DMS 273 treated with DMSO at 0.1 percent for 48 hours (cell line): ENCODE measurements around the gene PDE11A.
A peak's percentile ranks its signal among the peaks of the same experiment; 100 is the strongest.

Experiments
- DNase-seq: peaks from one replicate; lab custom pipeline; 2025; lab: John Stamatoyannopoulos, UW

PDE11A gene

GRCh38 chr2:177758591-177759371 is 313.8 kb downstream of the PDE11A start:
- peak; percentile 31 for DNase-seq

GRCh38 chr2:177756336-177756735 is 316.2 kb downstream of the PDE11A start:
- no peak for DNase-seq

GRCh38 chr2:177754492-177754873 is 318.1 kb downstream of the PDE11A start:
- DNase-seq = no peak

- peak; percentile 89 for DNase-seq
These were observed 318.7 kb downstream of the PDE11A start for GRCh38 chr2:177753682-177754491.

GRCh38 chr2:177748360-177748759 is 324.2 kb downstream of the PDE11A start:
- DNase-seq = no peak

GRCh38 chr2:177747384-177747783 is 325.2 kb downstream of the PDE11A start:
- no peak for DNase-seq

- no peak for DNase-seq
These were observed 326.2 kb downstream of the PDE11A start for GRCh38 chr2:177746358-177746757.

- no peak for DNase-seq
These were observed 327.0 kb downstream of the PDE11A start for GRCh38 chr2:177745531-177745930.

- no peak for DNase-seq
These were observed 329.7 kb downstream of the PDE11A start for GRCh38 chr2:177742851-177743250.

GRCh38 chr2:177741866-177742265 is 330.7 kb downstream of the PDE11A start:
- DNase-seq = no peak

GRCh38 chr2:177740700-177741099 is 331.9 kb downstream of the PDE11A start:
- peak; percentile 46 for DNase-seq

GRCh38 chr2:177738461-177739235 is 333.9 kb downstream of the PDE11A start:
- no peak for DNase-seq

GRCh38 chr2:177735318-177735803 is 337.2 kb downstream of the PDE11A start:
- no peak for DNase-seq

- DNase-seq = no peak
These were observed 339.2 kb downstream of the PDE11A start for GRCh38 chr2:177733322-177733855.

- DNase-seq = no peak
These were observed 341.2 kb downstream of the PDE11A start for GRCh38 chr2:177731384-177731783.

- no peak for DNase-seq
These were observed 341.8 kb downstream of the PDE11A start for GRCh38 chr2:177730792-177731191.

- no peak for DNase-seq
These were observed 342.2 kb downstream of the PDE11A start for GRCh38 chr2:177730363-177730762.

GRCh38 chr2:177728920-177729319 is 343.7 kb downstream of the PDE11A start:
- no peak for DNase-seq

- no peak for DNase-seq
These were observed 344.2 kb downstream of the PDE11A start for GRCh38 chr2:177728399-177728765.

- no peak for DNase-seq
These were observed 344.8 kb downstream of the PDE11A start for GRCh38 chr2:177727577-177728398.

GRCh38 chr2:177726931-177727348 is 345.6 kb downstream of the PDE11A start:
- no peak for DNase-seq
